Ascending aorta (tissue), 2 donors: ENCODE data around the gene SAMD7. TPM values are rescaled to one million over a fixed set of nuclear protein-coding genes. Genes with fewer than 3 reads are reported as not detected.

Source experiments
- DNase-seq, 2 donors: peaks; one replicate each; pipeline ENCODE4 v3.0.0-alpha.2; 2019; ENCODE audit warnings: low spot score in 2 of 2
- H3K27ac ChIP-seq, 2 donors: fragments of 200-600 bp; sonication (generic); one replicate each; pipeline ENCODE4 v1.5.1; 2016 to 2017; ENCODE audit warnings: mild to moderate bottlenecking in 1 of 2
- H3K27me3 ChIP-seq: fragments of 200-600 bp; sonication (generic); one replicate; pipeline ENCODE4 v1.5.1; 2017
- H3K36me3 ChIP-seq, 2 donors: fragments of 200-600 bp; sonication (generic); one replicate each; pipeline ENCODE4 v1.5.1; 2016
- H3K4me1 ChIP-seq, 2 donors: fragments of 200-600 bp; sonication (generic); one replicate each; pipeline ENCODE4 v1.5.1; 2016 to 2017; ENCODE audit warnings: mild to moderate bottlenecking in 1 of 2
- H3K4me3 ChIP-seq, 2 donors: fragments of 200-600 bp; sonication (generic); one replicate each; pipeline ENCODE4 v1.5.1; 2016 to 2017; ENCODE audit warnings: mild to moderate bottlenecking in 1 of 2
- H3K9me3 ChIP-seq, 2 donors: fragments of 200-600 bp; sonication (generic); one replicate each; pipeline ENCODE4 v1.5.1; 2016
- intact Hi-C: fragments of 100-400 bp; cut with DNase I; formaldehyde crosslinking; loops from one replicate; pipeline ENCODE4 v1.15.1; 2023
- total RNA-seq: library from RNA; depleted of rRNA; stranded (reverse); fragments of >200 nt; gene quantifications from one replicate; pipeline ENCODE4 v1.1.0, GENCODE V29; 2016
- TF ChIP-seq, protein P1 (sequence below), 3 experiments: fragments of 200-600 bp in 2 of 3; fragments of 450-650 bp in 1 of 3; sonication (generic) in 2 of 3; IDR thresholded peaks; one replicate each; pipeline ENCODE4 v1.5.1; 2016 to 2019; ENCODE audit warnings: antibody characterized with exemption in 3 of 3, mild to moderate bottlenecking in 1 of 3, moderate library complexity in 1 of 3

The SAMD7 gene
- total RNA-seq, 1 donor from 2014 or later = not detected

DNA sequence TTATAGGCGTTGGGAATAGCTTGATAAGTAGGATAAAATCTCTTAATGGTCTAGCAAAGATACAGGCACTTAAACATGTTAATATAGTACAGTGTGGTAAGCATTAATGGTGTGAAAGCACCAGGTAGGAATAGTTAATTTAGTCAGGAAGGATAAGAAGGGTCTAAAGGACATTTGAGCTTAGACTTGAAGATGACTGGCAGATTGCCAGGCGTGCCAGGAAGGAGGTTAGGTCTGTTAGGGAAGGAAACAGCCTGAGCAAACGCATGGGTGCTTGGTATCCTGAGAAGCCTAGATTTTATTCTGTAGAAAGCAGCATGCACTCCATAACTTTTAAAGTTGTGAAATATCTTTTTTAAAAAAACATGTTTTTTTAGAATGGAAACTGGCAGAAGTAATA is 72.9 kb downstream of the SAMD7 start:
- TF ChIP-seq, protein P1, sequence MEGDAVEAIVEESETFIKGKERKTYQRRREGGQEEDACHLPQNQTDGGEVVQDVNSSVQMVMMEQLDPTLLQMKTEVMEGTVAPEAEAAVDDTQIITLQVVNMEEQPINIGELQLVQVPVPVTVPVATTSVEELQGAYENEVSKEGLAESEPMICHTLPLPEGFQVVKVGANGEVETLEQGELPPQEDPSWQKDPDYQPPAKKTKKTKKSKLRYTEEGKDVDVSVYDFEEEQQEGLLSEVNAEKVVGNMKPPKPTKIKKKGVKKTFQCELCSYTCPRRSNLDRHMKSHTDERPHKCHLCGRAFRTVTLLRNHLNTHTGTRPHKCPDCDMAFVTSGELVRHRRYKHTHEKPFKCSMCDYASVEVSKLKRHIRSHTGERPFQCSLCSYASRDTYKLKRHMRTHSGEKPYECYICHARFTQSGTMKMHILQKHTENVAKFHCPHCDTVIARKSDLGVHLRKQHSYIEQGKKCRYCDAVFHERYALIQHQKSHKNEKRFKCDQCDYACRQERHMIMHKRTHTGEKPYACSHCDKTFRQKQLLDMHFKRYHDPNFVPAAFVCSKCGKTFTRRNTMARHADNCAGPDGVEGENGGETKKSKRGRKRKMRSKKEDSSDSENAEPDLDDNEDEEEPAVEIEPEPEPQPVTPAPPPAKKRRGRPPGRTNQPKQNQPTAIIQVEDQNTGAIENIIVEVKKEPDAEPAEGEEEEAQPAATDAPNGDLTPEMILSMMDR (IDR thresholded peaks at IDR 0.05) = no peak
- H3K4me3 ChIP-seq = no peak overlapping the region
- no peak overlapping the region for H3K27ac ChIP-seq
- H3K9me3 ChIP-seq = no peaks in the 10 kb centered on the region
- H3K27me3 ChIP-seq = no peaks in the 10 kb centered on the region
- H3K36me3 ChIP-seq = peaks cover 64 to 98% of the 10 kb centered on the region in 2 donors
- H3K4me1 ChIP-seq = no peaks in the 10 kb centered on the region
- DNase-seq = no peak
- intact Hi-C loops = loop anchor here (10.0 kb wide), 1 partner anchor 111 kb away; no protein-coding TSS in a partner anchor

Other genes with a start within 250 kb of the SAMD7 start
- 38.6 TPM for gene MECOM, start 247.9 kb upstream of the SAMD7 start, total RNA-seq
- gene TERC, start 146.5 kb upstream of the SAMD7 start, total RNA-seq = 260 TPM
- gene ACTRT3, start 142.0 kb upstream of the SAMD7 start, total RNA-seq = 0.32 TPM
- 3.9 TPM for gene MYNN, start 138.2 kb upstream of the SAMD7 start, total RNA-seq
- gene LRRIQ4, start 98.7 kb upstream of the SAMD7 start, total RNA-seq = not detected
- gene LRRC34, start 98.7 kb upstream of the SAMD7 start, total RNA-seq = 3.5 TPM
- not detected for gene LRRC31, start 41.6 kb upstream of the SAMD7 start, total RNA-seq
- gene SEC62, start 55.2 kb downstream of the SAMD7 start, total RNA-seq = 20.5 TPM
- gene GPR160, start 126.4 kb downstream of the SAMD7 start, total RNA-seq = 7.3 TPM